NB4 (cell line): ENCODE data around the gene AGAP1.
A peak's percentile ranks its signal among the peaks of the same experiment; 100 is the strongest.

Source experiments
- DNase-seq: peaks from one replicate; pipeline ENCODE4 v3.0.0; 2010; ENCODE audit warnings: low read depth
- H3K4me3 ChIP-seq: one replicate; pipeline ENCODE4 v1.5.1; 2011; ENCODE audit warnings: mild to moderate bottlenecking, low read depth, low read length, moderate library complexity
- CTCF ChIP-seq: IDR thresholded peaks from one replicate; pipeline ENCODE4 v1.5.1; 2012; ENCODE audit warnings: low read depth, low read length
- MYC ChIP-seq: IDR thresholded peaks from 2 replicates; pipeline ENCODE4 v1.6.1; 2011; ENCODE audit warnings: low read depth, low read length
- POLR2A ChIP-seq: IDR thresholded peaks from 2 replicates; pipeline ENCODE4 v1.6.1; 2011; ENCODE audit warnings: mild to moderate bottlenecking; ENCODE audit not compliant: insufficient read length; ENCODE audit errors: extremely low read depth
- TF ChIP-seq, protein P1 (sequence below): IDR thresholded peaks from 2 replicates; pipeline ENCODE4 v1.6.1; 2011; ENCODE audit warnings: low read depth, low read length

The AGAP1 gene

DNA sequence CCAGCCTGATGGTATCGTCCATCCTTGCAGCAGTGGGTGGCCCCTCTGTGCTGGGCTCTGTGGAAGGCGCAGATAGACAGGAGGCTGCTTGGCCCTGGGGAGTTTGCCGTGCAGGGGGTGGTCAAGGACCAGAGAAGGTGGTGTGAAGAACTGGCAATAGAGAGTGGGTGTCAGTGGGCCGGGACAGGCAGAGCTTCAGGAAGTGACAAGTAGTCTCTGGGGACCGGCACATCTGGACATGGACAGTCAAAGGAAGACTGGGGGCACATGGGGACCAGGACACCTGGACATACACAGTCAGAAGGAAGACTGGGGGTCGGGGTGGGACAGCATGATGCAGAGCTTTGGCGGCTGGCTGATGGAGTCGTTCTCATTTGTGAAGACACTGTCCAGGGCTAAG, 335.9 kb downstream of the AGAP1 start:
- H3K4me3 ChIP-seq = no peak overlapping the region
- DNase-seq = no peak
- TF ChIP-seq POLR2A = no peak
- TF ChIP-seq, protein P1, sequence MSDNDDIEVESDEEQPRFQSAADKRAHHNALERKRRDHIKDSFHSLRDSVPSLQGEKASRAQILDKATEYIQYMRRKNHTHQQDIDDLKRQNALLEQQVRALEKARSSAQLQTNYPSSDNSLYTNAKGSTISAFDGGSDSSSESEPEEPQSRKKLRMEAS = no peak
- no peak for TF ChIP-seq CTCF
- TF ChIP-seq MYC = no peak

DNA sequence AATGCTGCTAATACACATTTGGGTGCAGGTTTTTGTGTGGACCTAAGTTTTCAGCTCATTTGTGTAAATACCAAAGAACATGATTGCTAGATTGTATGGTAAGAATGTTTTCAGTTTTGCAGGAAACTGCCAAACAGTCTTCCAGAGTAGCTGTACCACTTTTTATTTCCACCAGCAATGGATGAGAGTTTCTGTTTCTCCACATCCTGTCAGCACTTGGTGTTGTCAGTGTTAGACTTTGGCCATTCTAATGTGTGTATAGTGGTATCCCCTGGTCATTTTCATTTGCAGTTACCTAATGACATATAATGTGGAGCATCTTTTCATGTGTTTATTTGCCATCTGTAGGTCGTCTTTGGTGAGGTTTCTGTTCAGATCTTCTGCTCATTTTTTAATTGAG, 337.9 kb downstream of the AGAP1 start:
- no peak for DNase-seq
- TF ChIP-seq, protein P1 = no peak
- TF ChIP-seq POLR2A = no peak
- TF ChIP-seq MYC = no peak
- TF ChIP-seq CTCF = no peak
- no peak overlapping the region for H3K4me3 ChIP-seq

GRCh38 chr2:235832941-235833340, 339.1 kb downstream of the AGAP1 start:
- DNase-seq = no peak
- H3K4me3 ChIP-seq = no peak overlapping the region
- TF ChIP-seq, protein P1 = no peak
- no peak for TF ChIP-seq CTCF
- TF ChIP-seq MYC = no peak
- no peak for TF ChIP-seq POLR2A

DNA sequence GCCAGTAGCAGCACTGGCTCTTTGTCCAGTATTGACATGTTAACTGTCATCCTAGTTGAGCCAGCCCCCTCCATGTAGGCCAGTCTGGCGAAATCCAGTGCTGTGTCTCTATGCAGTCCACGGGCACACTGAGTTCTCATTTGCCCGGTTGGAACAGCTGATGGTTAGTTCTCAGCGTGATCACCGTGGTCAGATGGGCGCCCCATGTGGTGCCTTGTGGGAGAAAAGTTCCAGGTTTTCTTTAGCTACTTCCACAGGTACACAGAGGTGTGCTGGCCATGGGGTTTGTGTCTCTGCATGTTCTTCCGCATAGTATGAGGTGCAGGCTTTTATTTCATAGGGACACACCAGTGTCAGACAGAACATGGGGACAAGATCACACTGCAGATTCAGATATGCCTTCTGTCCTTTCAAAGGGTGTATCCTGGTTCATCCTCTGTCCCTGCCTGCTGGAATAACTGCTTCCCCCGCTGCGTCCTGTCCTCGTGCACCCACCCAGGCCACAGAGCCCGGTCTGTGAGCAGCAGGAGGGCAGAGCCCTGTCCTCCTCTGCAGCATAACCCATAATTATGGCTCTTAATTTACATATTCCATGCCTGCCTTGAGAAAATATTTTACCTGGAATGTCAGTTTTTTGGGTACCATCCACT, 340.3 kb downstream of the AGAP1 start:
- DNase-seq = no peak
- TF ChIP-seq CTCF (peak; percentile 9), MYC (no peak), POLR2A (no peak)
- TF ChIP-seq, protein P1 = no peak
- no peak overlapping the region for H3K4me3 ChIP-seq

GRCh38 chr2:235834781-235835180, 340.9 kb downstream of the AGAP1 start:
- H3K4me3 ChIP-seq = no peak overlapping the region
- TF ChIP-seq CTCF (no peak), MYC (no peak), POLR2A (no peak)
- TF ChIP-seq, protein P1 = no peak
- DNase-seq = no peak

- no peak for TF ChIP-seq MYC
- TF ChIP-seq POLR2A = no peak
- TF ChIP-seq, protein P1 = no peak
- no peak for TF ChIP-seq CTCF
- H3K4me3 ChIP-seq = no peak overlapping the region
- DNase-seq = no peak
Observed at GRCh38 chr2:235835810-235836209, 342.0 kb downstream of the AGAP1 start.
